Adrenal gland (tissue), 12 donors: Measurements from ENCODE around the gene ZNRF1. TPM values are rescaled to one million over a fixed set of nuclear protein-coding genes. Genes with fewer than 3 reads are reported as not detected.
A peak's percentile ranks its signal among the peaks of the same experiment; 100 is the strongest.
"Not testable (repeated sequence)": the region's sequence is repeated elsewhere in the genome, so short reads cannot be mapped to it uniquely, and the experiment has no call there.

ENCODE experiments used
- DNase-seq, 7 donors: peaks; one replicate each; pipeline ENCODE4 v3.0.0-alpha.2; 2019 to 2020
- H3K27ac ChIP-seq, 5 donors: fragments of 200-600 bp; sonication (generic) in 4 of 5; 1 replicate in 3 of 5; 2 replicates in 2 of 5; pipeline versions ENCODE4 v1.5.1 to v1.8.0; 2016 to 2020; ENCODE audit warnings: mild to moderate bottlenecking in 1 of 5
- H3K27me3 ChIP-seq: fragments of 200-600 bp; 2 replicates; pipeline ENCODE4 v1.8.0; 2021
- H3K36me3 ChIP-seq, 2 donors: fragments of 200-600 bp; replicated peaks in 1 of 2; 1 replicate in 1 of 2; 2 replicates in 1 of 2; pipeline versions ENCODE4 v1.5.1 to v1.8.0; 2018 to 2022
- H3K4me1 ChIP-seq, 2 donors: fragments of 200-600 bp; replicated peaks in 1 of 2; 1 replicate in 1 of 2; 2 replicates in 1 of 2; pipeline versions ENCODE4 v1.5.1 to v1.8.0; 2018 to 2021
- H3K4me3 ChIP-seq, 4 donors: fragments of 200-600 bp; sonication (generic) in 3 of 4; one replicate each; pipeline ENCODE4 v1.5.1; 2016 to 2018
- H3K9me3 ChIP-seq, 3 donors: fragments of 200-600 bp; sonication (generic) in 1 of 3; replicated peaks in 1 of 3; 1 replicate in 2 of 3; 2 replicates in 1 of 3; pipeline versions ENCODE4 v1.5.1 to v1.8.0; 2016 to 2021
- POLR2A ChIP-seq, 2 donors: fragments of 450-650 bp; IDR thresholded peaks; one replicate each; pipeline ENCODE4 v1.6.1; 2017; ENCODE audit warnings: antibody characterized with exemption in 2 of 2, mild to moderate bottlenecking in 2 of 2, moderate library complexity in 1 of 2
- WGBS, 4 donors: extraction: QIAGEN DNeasy Blood & Tissue Kit in 2 of 4; methylation state at CpG; one replicate each; pipeline versions ENCODE4 v1.1.5 to v1.1.7; 2013 to 2017; 5-methylcytosine and 5-hydroxymethylcytosine counted together
- intact Hi-C, 2 donors: fragments of 100-400 bp; cut with DNase I; formaldehyde crosslinking; loops; one replicate each; pipeline versions ENCODE4 v1.14.1 to v1.15.0; 2022 to 2023
- polyA plus RNA-seq, 3 donors: library from polyadenylated mRNA; stranded (reverse); fragments of 200-250 nt in 2 of 3; fragments of 350-450 nt in 1 of 3; fragmentation: Illumina TruSeq in 1 of 3; extraction: RNeasy Lipid Tissue Mini Kit (QIAGEN cat#74804) in 1 of 3; gene quantifications; one replicate each; pipeline ENCODE4 v1.2.3, GENCODE V29; 2013 to 2014
- total RNA-seq, 9 donors: library from RNA; depleted of rRNA in 4 of 9; stranded (reverse); fragments of >200 nt in 4 of 9; fragments of 120-200 nt in 1 of 9; fragmentation: NEBNext Ultra II Directional in 1 of 9; extraction: Animal tissue kit (Norgen Biotek cat#: 25700) in 1 of 9; gene quantifications; one replicate each; pipeline versions ENCODE4 v1.1.0 to v1.2.4, GENCODE V29; 2013 to 2023
- TF ChIP-seq, protein P1 (sequence below), 6 experiments: fragments of 450-650 bp in 4 of 6; fragments of 200-600 bp in 2 of 6; sonication (generic) in 1 of 6; IDR thresholded peaks; 1 replicate in 5 of 6; 2 replicates in 1 of 6; pipeline versions ENCODE4 v1.5.1 to v1.8.0; 2016 to 2021; ENCODE audit warnings: antibody characterized with exemption in 6 of 6, mild to moderate bottlenecking in 2 of 6, moderate library complexity in 1 of 6
- donor health status: healthy with polysubstance abuse.
- donor health status: Bipolar disorder and iron deficiency.
- donor health status: DM: yes; HTN: yes; CAD: no.
- donor health status: DM: no; HTN: no; CAD: no.
- donor health status: DM: no; HTN: no; CAD: no.
- donor health status: DM: yes; HTN: yes; CAD: no.

Gene ZNRF1
- total and polyA plus RNA-seq, 12 donors: 9.9 to 29.2 (median 25.4) TPM

DNA sequence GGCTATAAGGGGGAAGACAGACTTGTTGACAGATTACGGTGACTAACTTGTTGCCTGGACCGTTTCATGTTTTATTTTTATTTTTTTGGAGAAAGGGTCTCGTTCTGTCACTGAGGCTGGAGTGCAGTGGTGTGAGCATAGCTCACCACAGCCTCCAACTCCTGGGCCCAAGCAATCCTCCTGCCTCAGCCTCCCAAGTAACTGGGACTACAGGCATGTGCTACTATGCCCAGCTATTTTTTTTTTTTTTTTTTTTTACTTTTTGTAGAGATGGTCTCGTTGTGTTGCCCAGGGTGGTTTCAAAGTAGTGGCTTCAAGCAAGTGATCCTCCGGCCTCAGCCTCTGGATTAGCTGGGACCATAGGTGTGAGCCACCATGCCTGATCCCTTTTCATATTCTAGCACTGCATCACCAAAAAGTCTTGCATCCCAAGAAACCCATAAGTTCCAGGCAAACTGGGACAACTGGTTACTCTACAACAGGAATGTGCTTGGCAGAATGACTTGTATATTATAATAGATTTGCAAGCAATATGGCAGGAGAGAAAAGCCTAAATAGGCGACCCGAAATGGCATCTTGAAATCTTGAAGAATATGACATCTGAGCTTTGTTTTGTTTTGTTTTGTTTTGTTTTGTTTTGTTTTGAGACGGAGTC is 11.7 kb upstream of the ZNRF1 start:
- Histone ChIP-seq H3K27ac (no peak overlapping the region), H3K4me3 (no peak overlapping the region), H3K27me3 (no peaks in the 10 kb centered on the region), H3K36me3 (no peaks in the 10 kb centered on the region), H3K4me1 (peaks cover 5 to 26% of the 10 kb centered on the region in 2 donors), H3K9me3 (no peaks in the 10 kb centered on the region)
- intact Hi-C loops: no loop called here
- 73 to 81% (median 75%) methylated on average over 8 of the region's 8 CpGs for WGBS, 4 donors
- TF ChIP-seq, protein P1, sequence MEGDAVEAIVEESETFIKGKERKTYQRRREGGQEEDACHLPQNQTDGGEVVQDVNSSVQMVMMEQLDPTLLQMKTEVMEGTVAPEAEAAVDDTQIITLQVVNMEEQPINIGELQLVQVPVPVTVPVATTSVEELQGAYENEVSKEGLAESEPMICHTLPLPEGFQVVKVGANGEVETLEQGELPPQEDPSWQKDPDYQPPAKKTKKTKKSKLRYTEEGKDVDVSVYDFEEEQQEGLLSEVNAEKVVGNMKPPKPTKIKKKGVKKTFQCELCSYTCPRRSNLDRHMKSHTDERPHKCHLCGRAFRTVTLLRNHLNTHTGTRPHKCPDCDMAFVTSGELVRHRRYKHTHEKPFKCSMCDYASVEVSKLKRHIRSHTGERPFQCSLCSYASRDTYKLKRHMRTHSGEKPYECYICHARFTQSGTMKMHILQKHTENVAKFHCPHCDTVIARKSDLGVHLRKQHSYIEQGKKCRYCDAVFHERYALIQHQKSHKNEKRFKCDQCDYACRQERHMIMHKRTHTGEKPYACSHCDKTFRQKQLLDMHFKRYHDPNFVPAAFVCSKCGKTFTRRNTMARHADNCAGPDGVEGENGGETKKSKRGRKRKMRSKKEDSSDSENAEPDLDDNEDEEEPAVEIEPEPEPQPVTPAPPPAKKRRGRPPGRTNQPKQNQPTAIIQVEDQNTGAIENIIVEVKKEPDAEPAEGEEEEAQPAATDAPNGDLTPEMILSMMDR (IDR thresholded peaks at IDR 0.05): no peak
- no peak for TF ChIP-seq POLR2A (IDR thresholded peaks at IDR 0.05)
- DNase-seq: peak in 1 of 7 donors; percentile 41

GRCh38 chr16:74989864-74990263 is 9.0 kb upstream of the ZNRF1 start:
- intact Hi-C loops, H3K4me3 ChIP-seq, H3K36me3 ChIP-seq, H3K9me3 ChIP-seq, DNase-seq, H3K27me3 ChIP-seq, H3K27ac ChIP-seq: not testable (repeated sequence)
- peaks cover 8 to 14% of the 10 kb centered on the region in 2 donors for H3K4me1 ChIP-seq
- 89 to 93% (median 91%) methylated on average over 3 of the region's 3 CpGs for WGBS, 4 donors

- no peak for DNase-seq
- 96 to 98% (median 97%) methylated on average over 10 of the region's 10 CpGs for WGBS, 4 donors
- H3K4me1 ChIP-seq: peaks cover 8 to 14% of the 10 kb centered on the region in 2 donors
- intact Hi-C loops: no loop called here
- H3K27ac ChIP-seq: no peak overlapping the region
- TF ChIP-seq POLR2A (IDR thresholded peaks at IDR 0.05): no peak
- TF ChIP-seq, protein P1 (IDR thresholded peaks at IDR 0.05): no peak
- H3K9me3 ChIP-seq: no peaks in the 10 kb centered on the region
- H3K27me3 ChIP-seq: no peaks in the 10 kb centered on the region
- H3K36me3 ChIP-seq: no peaks in the 10 kb centered on the region
- no peak overlapping the region for H3K4me3 ChIP-seq
These were observed 8.0 kb upstream of the ZNRF1 start for GRCh38 chr16:74990832-74991231.

- TF ChIP-seq POLR2A (IDR thresholded peaks at IDR 0.05): no peak
- TF ChIP-seq, protein P1 (IDR thresholded peaks at IDR 0.05): no peak
- H3K4me3 ChIP-seq: no peak overlapping the region
- intact Hi-C loops: no loop called here
- 79 to 89% (median 85%) methylated on average over 5 of the region's 5 CpGs for WGBS, 4 donors
- H3K9me3 ChIP-seq: no peaks in the 10 kb centered on the region
- peak overlapping the region in 3 of 5 donors; percentile 80 to 89 (median 83) for H3K27ac ChIP-seq
- H3K27me3 ChIP-seq: no peaks in the 10 kb centered on the region
- no peaks in the 10 kb centered on the region for H3K36me3 ChIP-seq
- no peak for DNase-seq
- H3K4me1 ChIP-seq: peaks cover 8 to 14% of the 10 kb centered on the region in 2 donors
These were observed 7.6 kb upstream of the ZNRF1 start for GRCh38 chr16:74991268-74991592.
